ENCODE results near the gene IFI6. TPM values are rescaled to one million over a fixed set of nuclear protein-coding genes. Genes with fewer than 3 reads are reported as not detected.

The IFI6 gene
- total RNA-seq, 1 experiment from 2014 or later: 44.5 TPM

DNA sequence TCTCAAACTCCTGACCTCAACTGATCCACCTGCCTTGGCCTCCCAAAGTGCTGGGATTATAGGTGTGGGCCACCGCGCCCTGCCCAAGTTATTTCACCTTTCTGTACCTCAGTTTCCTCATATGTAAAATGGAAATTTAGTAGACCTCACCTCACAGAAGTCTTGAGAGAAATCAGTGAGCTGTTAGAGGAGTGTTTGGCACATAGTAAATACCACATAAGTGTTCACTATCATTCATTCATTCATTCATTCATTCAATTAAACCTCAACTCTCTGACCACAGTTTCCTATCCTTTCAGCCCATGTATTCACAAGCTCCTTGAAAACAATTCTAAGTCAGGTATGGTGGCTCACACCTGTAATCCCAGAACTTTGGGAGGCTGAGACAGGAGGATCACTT lies 33.2 kb downstream of the IFI6 start:
- intact Hi-C loops (cut with micrococcal nuclease; ENCODE audit: unreplicated experiment): no loop called here
- no peak overlapping the region for H3K27ac Mint-ChIP-seq (ENCODE audit: unreplicated experiment)
- CTCF ChIA-PET: no interaction called here
- TF ChIP-seq, protein P1, sequence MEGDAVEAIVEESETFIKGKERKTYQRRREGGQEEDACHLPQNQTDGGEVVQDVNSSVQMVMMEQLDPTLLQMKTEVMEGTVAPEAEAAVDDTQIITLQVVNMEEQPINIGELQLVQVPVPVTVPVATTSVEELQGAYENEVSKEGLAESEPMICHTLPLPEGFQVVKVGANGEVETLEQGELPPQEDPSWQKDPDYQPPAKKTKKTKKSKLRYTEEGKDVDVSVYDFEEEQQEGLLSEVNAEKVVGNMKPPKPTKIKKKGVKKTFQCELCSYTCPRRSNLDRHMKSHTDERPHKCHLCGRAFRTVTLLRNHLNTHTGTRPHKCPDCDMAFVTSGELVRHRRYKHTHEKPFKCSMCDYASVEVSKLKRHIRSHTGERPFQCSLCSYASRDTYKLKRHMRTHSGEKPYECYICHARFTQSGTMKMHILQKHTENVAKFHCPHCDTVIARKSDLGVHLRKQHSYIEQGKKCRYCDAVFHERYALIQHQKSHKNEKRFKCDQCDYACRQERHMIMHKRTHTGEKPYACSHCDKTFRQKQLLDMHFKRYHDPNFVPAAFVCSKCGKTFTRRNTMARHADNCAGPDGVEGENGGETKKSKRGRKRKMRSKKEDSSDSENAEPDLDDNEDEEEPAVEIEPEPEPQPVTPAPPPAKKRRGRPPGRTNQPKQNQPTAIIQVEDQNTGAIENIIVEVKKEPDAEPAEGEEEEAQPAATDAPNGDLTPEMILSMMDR (IDR thresholded peaks at IDR 0.05; ENCODE audit: insufficient read depth in 1 of 2, low read depth in 1 of 2, low read length in 1 of 2, severe bottlenecking in 1 of 2, unreplicated experiment in 1 of 2): no peak
- H3K4me3 ChIP-seq (ENCODE audit: low read depth, low read length): no peak overlapping the region
- no peaks in the 10 kb centered on the region for H3K27me3 ChIP-seq (replicated peaks; ENCODE audit: control insufficient read depth, insufficient read depth, low read length)
- H3K9me3 ChIP-seq: no peaks in the 10 kb centered on the region
- BruUV-seq (replicated peaks): no TSS peak
- H3K36me3 ChIP-seq (ENCODE audit: control insufficient read depth, insufficient read depth, low read length): no peaks in the 10 kb centered on the region
- H3K4me1 Mint-ChIP-seq (ENCODE audit: low read depth, unreplicated experiment): no peaks in the 10 kb centered on the region
- no peak for DNase-seq
- H3K27me3 Mint-ChIP-seq (ENCODE audit: insufficient read depth, unreplicated experiment): no peaks in the 10 kb centered on the region
- no peaks in the 10 kb centered on the region for H3K4me1 ChIP-seq
- H3K36me3 Mint-ChIP-seq (ENCODE audit: insufficient read depth, unreplicated experiment): no peaks in the 10 kb centered on the region
- no peaks in the 10 kb centered on the region for H3K9me3 Mint-ChIP-seq (ENCODE audit: unreplicated experiment)
- POLR2A ChIA-PET: no interaction called here
- no peak overlapping the region for H3K4me3 Mint-ChIP-seq (ENCODE audit: unreplicated experiment)

DNA sequence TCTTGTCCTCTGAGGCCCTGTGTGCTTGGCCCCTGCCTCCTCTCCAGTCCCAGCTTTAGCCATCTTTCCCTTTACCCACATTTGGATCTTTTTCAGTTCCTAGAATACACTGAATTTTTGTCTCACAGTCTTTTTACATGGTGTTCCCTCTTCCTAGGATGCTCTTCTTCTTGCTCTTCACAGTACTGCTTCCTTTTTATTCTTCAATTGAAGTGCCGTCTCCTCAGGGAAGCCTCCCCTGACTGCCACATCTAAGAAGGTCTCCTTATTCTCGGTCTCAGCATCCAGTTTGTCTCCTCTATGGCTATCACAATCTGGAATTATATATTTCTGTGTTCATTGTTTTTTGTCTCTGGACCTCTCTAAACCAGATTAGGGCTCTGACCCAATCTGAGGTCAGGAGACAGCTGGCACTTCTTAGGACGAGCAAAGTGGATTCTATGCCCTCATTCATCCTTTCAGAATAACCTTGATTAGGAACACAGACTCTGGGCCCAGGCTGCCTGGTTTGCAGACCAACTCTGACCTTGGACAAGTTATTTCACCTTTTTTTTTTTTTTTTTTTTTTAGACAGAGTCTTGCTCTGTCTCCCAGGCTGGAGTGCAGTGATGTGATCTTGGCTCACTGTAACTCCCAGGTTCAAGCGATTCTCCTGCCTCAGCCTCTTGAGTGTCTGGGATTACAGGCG lies 33.8 kb downstream of the IFI6 start:
- ChIA-PET POLR2A (no interaction called here), CTCF (no interaction called here)
- Mint-ChIP-seq H3K36me3 (ENCODE audit: insufficient read depth, unreplicated experiment) (no peaks in the 10 kb centered on the region), H3K27me3 (ENCODE audit: insufficient read depth, unreplicated experiment) (no peaks in the 10 kb centered on the region), H3K9me3 (ENCODE audit: unreplicated experiment) (no peaks in the 10 kb centered on the region), H3K4me1 (ENCODE audit: low read depth, unreplicated experiment) (no peaks in the 10 kb centered on the region), H3K4me3 (ENCODE audit: unreplicated experiment) (no peak overlapping the region), H3K27ac (ENCODE audit: unreplicated experiment) (no peak overlapping the region)
- Histone ChIP-seq H3K4me1 (no peaks in the 10 kb centered on the region), H3K4me3 (ENCODE audit: low read depth, low read length) (no peak overlapping the region), H3K27me3 (replicated peaks; ENCODE audit: control insufficient read depth, insufficient read depth, low read length) (no peaks in the 10 kb centered on the region), H3K36me3 (ENCODE audit: control insufficient read depth, insufficient read depth, low read length) (no peaks in the 10 kb centered on the region), H3K9me3 (no peaks in the 10 kb centered on the region)
- intact Hi-C loops (cut with micrococcal nuclease; ENCODE audit: unreplicated experiment): no loop called here
- no TSS peak for BruUV-seq (replicated peaks)
- TF ChIP-seq, protein P1 (IDR thresholded peaks at IDR 0.05; ENCODE audit: insufficient read depth in 1 of 2, low read depth in 1 of 2, low read length in 1 of 2, severe bottlenecking in 1 of 2, unreplicated experiment in 1 of 2): no peak
- no peak for DNase-seq

DNA sequence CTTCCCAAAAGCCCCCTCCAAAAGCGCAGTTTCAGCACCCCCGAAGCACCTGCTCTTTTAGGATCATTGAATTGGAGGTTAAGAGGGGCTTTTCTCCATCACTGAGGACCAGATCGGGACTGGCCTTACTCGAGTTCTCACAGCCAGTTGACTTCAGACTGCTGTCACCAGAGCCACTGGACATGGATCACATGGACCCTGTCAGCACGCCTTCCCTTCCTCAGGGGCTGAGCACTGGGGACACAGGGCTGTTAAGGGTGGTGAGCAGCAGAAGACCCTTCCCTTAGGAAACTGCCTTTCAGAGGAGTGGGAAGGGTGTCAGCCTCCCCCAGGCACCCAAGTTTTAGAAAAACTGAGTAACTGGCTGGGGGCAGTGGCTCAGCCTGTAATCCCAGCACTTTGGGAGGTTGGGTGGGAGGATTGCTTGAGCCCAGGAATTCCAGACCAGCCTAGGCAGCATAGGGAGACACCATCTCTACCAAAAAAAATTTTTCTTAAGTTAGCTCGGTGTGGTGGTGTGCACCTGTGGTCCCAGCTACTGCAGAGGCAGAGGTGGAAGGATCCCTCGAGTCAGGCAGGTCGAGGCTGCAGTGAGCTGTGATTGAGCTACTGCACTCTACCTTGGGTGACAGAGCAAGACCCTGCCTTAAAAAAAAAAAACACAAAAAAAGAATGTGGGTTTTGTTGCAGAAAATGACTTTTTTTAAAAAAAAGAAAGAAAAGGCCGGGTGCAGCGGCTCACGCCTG lies 36.4 kb downstream of the IFI6 start:
- no peak overlapping the region for H3K4me3 ChIP-seq (ENCODE audit: low read depth, low read length)
- BruUV-seq (replicated peaks): no TSS peak
- POLR2A ChIA-PET: no interaction called here

More for the DNA sequence above, 36.4 kb downstream of the IFI6 start:
- Histone ChIP-seq H3K27me3 (replicated peaks; ENCODE audit: control insufficient read depth, insufficient read depth, low read length) (no peaks in the 10 kb centered on the region), H3K4me1 (no peaks in the 10 kb centered on the region), H3K36me3 (ENCODE audit: control insufficient read depth, insufficient read depth, low read length) (no peaks in the 10 kb centered on the region), H3K9me3 (no peaks in the 10 kb centered on the region)
- H3K4me3 Mint-ChIP-seq (ENCODE audit: unreplicated experiment): no peak overlapping the region
- CTCF ChIA-PET: interaction anchor here (0.6 kb wide), 1 partner anchor 317 kb away, joined by 3 read pairs; no protein-coding TSS in a partner anchor
- no peaks in the 10 kb centered on the region for H3K36me3 Mint-ChIP-seq (ENCODE audit: insufficient read depth, unreplicated experiment)
- DNase-seq: no peak
- intact Hi-C loops (cut with micrococcal nuclease; ENCODE audit: unreplicated experiment): no loop called here
- no peak overlapping the region for H3K27ac Mint-ChIP-seq (ENCODE audit: unreplicated experiment)
- H3K4me1 Mint-ChIP-seq (ENCODE audit: low read depth, unreplicated experiment): no peaks in the 10 kb centered on the region
- TF ChIP-seq, protein P1 (IDR thresholded peaks at IDR 0.05; ENCODE audit: insufficient read depth in 1 of 2, low read depth in 1 of 2, low read length in 1 of 2, severe bottlenecking in 1 of 2, unreplicated experiment in 1 of 2): no peak
- H3K27me3 Mint-ChIP-seq (ENCODE audit: insufficient read depth, unreplicated experiment): no peaks in the 10 kb centered on the region
- no peaks in the 10 kb centered on the region for H3K9me3 Mint-ChIP-seq (ENCODE audit: unreplicated experiment)
